GM13977 (cell line): ENCODE measurements around the gene TMOD1.

Source experiments
- DNase-seq: peaks from one replicate; pipeline ENCODE4 v3.0.0; 2012; ENCODE audit warnings: low spot score
- CTCF ChIP-seq: IDR thresholded peaks from 2 replicates; pipeline ENCODE4 v1.5.1; 2012; ENCODE audit warnings: mild to moderate bottlenecking, control low read depth; ENCODE audit not compliant: insufficient read depth; ENCODE audit errors: extremely low read depth, missing control alignments
- in situ Hi-C: fragments of 300-500 bp; cut with MboI; formaldehyde crosslinking; loops from one replicate; pipeline ENCODE4 v1.12.0; 2022; ENCODE audit warnings: low sequenced_read_pairs, low pct_unique_long_range_greater_than_20kb, mixed read lengths, inconsistent platforms; ENCODE audit not compliant: unreplicated experiment

Gene TMOD1

GRCh38 chr9:97592126-97592525, 90.7 kb downstream of the TMOD1 start:
- in situ Hi-C loops = no loop called here
- no peak for TF ChIP-seq CTCF
- no peak for DNase-seq

DNA sequence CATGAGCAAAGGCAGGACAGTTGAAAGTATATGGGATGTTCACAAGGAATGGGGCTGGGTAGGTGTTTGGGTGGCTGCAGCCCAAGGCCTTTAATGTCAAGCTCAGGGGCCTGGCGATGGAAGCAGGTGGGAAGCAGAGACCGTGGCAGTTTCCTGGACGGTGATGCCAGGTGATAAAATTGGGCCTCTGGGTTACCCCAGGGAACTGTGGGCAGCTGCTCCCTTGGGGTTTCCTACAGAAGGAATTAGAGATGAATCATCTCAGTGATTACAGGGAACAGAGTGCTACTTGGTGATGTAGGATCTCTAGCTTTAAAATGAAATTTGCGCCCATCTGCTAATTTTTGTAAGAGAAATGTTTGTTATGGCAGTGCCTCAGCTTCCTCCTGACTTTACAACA, 92.5 kb downstream of the TMOD1 start:
- no peak for TF ChIP-seq CTCF
- no peak for DNase-seq

DNA sequence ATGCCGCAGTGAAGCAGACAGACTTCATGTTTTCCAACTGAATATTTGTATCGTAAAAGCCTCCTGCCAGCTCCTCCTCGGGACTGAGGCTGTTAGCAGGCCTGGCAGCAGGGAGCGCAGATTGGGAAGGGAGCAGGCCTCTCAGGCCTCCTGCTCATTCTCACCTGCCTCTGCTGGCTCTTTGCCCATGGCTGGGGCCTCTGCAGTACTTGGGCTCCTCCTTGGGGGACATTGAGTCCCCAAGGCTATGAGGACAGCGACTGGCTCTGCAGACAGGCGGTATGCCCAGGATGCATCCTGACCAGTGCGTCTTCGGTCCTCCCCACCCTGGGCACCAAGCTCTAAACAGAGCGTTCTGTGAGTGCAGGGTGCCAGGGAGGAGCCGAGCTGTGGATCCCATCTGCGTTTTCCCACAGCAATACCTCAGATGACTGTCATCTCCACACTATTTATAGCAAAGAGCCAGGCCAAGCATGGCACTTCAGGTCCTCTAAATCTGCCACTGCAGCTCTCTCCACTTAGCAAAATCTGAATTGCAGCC, 93.0 kb downstream of the TMOD1 start:
- in situ Hi-C loops = no loop called here
- DNase-seq = no peak
- no peak for TF ChIP-seq CTCF

More for the DNA sequence above, 92.5 kb downstream of the TMOD1 start:
- in situ Hi-C loops = no loop called here

- DNase-seq = no peak
- TF ChIP-seq CTCF = no peak
- in situ Hi-C loops = no loop called here
Observed at GRCh38 chr9:97596906-97597305, 95.4 kb downstream of the TMOD1 start.

- DNase-seq = peak; percentile 77
- peak; percentile 87 for TF ChIP-seq CTCF
- in situ Hi-C loops = no loop called here
Observed at GRCh38 chr9:97598461-97599288, 97.2 kb downstream of the TMOD1 start.

- no peak for DNase-seq
- no peak for TF ChIP-seq CTCF
- in situ Hi-C loops = no loop called here
Observed at GRCh38 chr9:97599314-97599846, 97.9 kb downstream of the TMOD1 start.
